ENCODE measurements around the gene CDHR4. TPM values are rescaled to one million over a fixed set of nuclear protein-coding genes. Genes with fewer than 3 reads are reported as not detected.
"Not testable (repeated sequence)": the region's sequence is repeated elsewhere in the genome, so short reads cannot be mapped to it uniquely, and the experiment has no call there.

Gene CDHR4
- total and polyA plus RNA-seq, 11 donors, result not detected

- DNase-seq, result peak in 1 of 5 donors; percentile 73
- WGBS, 4 donors, result 2 to 4% (median 3%) methylated on average over 19 to 50 of the region's 50 CpGs
Observed at GRCh38 chr3:49785565-49786356, 13.9 kb downstream of the CDHR4 start.

DNA sequence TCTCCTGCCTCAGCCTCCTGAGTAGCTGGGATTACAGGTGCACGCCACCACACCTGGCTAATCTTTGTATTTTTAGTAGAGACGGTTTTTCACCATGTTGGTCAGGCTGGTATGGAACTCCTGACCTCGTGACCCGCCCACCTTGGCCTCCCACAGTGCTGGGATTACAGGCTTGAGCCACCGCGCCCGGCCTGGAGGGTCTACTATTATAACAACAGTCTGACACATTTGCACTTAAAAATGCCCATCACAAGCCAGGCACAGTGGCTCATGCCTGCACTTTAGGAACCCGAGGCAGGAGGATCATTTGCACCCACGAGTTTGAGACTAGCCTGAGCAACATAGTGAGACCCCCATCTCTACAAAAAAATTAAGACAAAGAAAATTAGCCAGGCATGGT lies 17.4 kb downstream of the CDHR4 start:
- intact Hi-C loops (cut with DNase I); H3K27ac ChIP-seq; H3K4me3 ChIP-seq; H3K27me3 ChIP-seq; H3K9me3 ChIP-seq; ATAC-seq; DNase-seq: not testable (repeated sequence)
- WGBS, 4 donors, result 94 to 96% (median 95%) methylated on average over 9 of the region's 9 CpGs
- Histone ChIP-seq H3K4me1 (peaks cover 0 to 49% (median 30%) of the 10 kb centered on the region in 12 donors), H3K36me3 (peaks cover 0 to 49% (median 23%) of the 10 kb centered on the region in 9 donors)

More at GRCh38 chr3:49785565-49786356, 13.9 kb downstream of the CDHR4 start:
- Histone ChIP-seq H3K9me3 (no peaks in the 10 kb centered on the region), H3K27me3 (no peaks in the 10 kb centered on the region), H3K36me3 (peaks cover 0 to 35% (median 16%) of the 10 kb centered on the region in 9 donors), H3K4me3 (peak overlapping the region; percentile 73 to 98 (median 92)), H3K27ac (peak overlapping the region; percentile 83 to 99 (median 94)), H3K4me1 (peaks cover 0 to 44% (median 30%) of the 10 kb centered on the region in 12 donors)
- TF ChIP-seq, protein P1, sequence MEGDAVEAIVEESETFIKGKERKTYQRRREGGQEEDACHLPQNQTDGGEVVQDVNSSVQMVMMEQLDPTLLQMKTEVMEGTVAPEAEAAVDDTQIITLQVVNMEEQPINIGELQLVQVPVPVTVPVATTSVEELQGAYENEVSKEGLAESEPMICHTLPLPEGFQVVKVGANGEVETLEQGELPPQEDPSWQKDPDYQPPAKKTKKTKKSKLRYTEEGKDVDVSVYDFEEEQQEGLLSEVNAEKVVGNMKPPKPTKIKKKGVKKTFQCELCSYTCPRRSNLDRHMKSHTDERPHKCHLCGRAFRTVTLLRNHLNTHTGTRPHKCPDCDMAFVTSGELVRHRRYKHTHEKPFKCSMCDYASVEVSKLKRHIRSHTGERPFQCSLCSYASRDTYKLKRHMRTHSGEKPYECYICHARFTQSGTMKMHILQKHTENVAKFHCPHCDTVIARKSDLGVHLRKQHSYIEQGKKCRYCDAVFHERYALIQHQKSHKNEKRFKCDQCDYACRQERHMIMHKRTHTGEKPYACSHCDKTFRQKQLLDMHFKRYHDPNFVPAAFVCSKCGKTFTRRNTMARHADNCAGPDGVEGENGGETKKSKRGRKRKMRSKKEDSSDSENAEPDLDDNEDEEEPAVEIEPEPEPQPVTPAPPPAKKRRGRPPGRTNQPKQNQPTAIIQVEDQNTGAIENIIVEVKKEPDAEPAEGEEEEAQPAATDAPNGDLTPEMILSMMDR (IDR thresholded peaks at IDR 0.05), result no peak
- no peak for TF ChIP-seq POLR2A (IDR thresholded peaks at IDR 0.05)
- peak in 3 of 4 donors; percentile 1 to 63 (median 61) for ATAC-seq
- intact Hi-C loops (cut with DNase I), result loop anchor here in 2 of 10 donors (5.0 kb wide), 1 partner anchor 63 kb away; the partner anchor contains the start of gene GMPPB (in 2 of the 2)

GRCh38 chr3:49781415-49782199 lies 18.1 kb downstream of the CDHR4 start:
- no peaks in the 10 kb centered on the region for H3K9me3 ChIP-seq
- ATAC-seq, result no peak
- H3K4me1 ChIP-seq, result peaks cover 0 to 43% (median 24%) of the 10 kb centered on the region in 12 donors
- no peak overlapping the region for H3K4me3 ChIP-seq
- no peak overlapping the region for H3K27ac ChIP-seq
- peaks cover 0 to 55% (median 30%) of the 10 kb centered on the region in 9 donors for H3K36me3 ChIP-seq
- WGBS, 4 donors, result 79 to 89% (median 84%) methylated on average over 5 of the region's 5 CpGs
- no peaks in the 10 kb centered on the region for H3K27me3 ChIP-seq
- intact Hi-C loops (cut with DNase I), result no loop called here
- no peak for DNase-seq
- no peak for TF ChIP-seq POLR2A (IDR thresholded peaks at IDR 0.05)
- TF ChIP-seq, protein P1 (IDR thresholded peaks at IDR 0.05), result no peak

- H3K9me3 ChIP-seq; H3K4me3 ChIP-seq; DNase-seq; intact Hi-C loops (cut with DNase I); H3K27ac ChIP-seq; H3K27me3 ChIP-seq; ATAC-seq: not testable (repeated sequence)
- WGBS, 4 donors, result 87 to 94% (median 91%) methylated on average over 9 of the region's 9 CpGs
- H3K36me3 ChIP-seq, result peaks cover 0 to 59% (median 34%) of the 10 kb centered on the region in 9 donors
- peaks cover 0 to 43% (median 24%) of the 10 kb centered on the region in 12 donors for H3K4me1 ChIP-seq
Observed at GRCh38 chr3:49780975-49781365, 18.7 kb downstream of the CDHR4 start.

Measured in heart left ventricle (tissue), 16 donors.